Stimulated activated naive CD8-positive, alpha-beta T cell treated with anti-CD3 and anti-CD28 coated beads, Interleukin-15, amount 100 ng/mL, for 72 hours (primary cell): ENCODE results near the gene SLC34A1.

Source experiments
- ATAC-seq: fragments of 150-1000 bp; cut with Tn5 transposase; 2 replicates; pipeline ENCODE4 v1.10.0; 2021; ENCODE audit warnings: mild to moderate bottlenecking, moderate library complexity
- DNase-seq, 2 donors: peaks; one replicate each; pipeline ENCODE4 v3.0.0; 2021 to 2022
- H3K27ac Mint-ChIP-seq, 2 donors: one replicate each; pipeline ENCODE4 v1.8.0; 2022; ENCODE audit warnings: mild to moderate bottlenecking in 2 of 2, mixed read lengths in 2 of 2, moderate library complexity in 2 of 2
- H3K27me3 Mint-ChIP-seq: one replicate; pipeline ENCODE4 v1.8.0; 2022; ENCODE audit warnings: mixed read lengths
- H3K4me1 Mint-ChIP-seq: one replicate; pipeline ENCODE4 v1.8.0; 2022; ENCODE audit warnings: mild to moderate bottlenecking, mixed read lengths
- H3K4me3 Mint-ChIP-seq, 2 donors: one replicate each; pipeline ENCODE4 v1.8.0; 2022; ENCODE audit warnings: mild to moderate bottlenecking in 2 of 2, mixed read lengths in 2 of 2, moderate library complexity in 1 of 2
- H3K9me3 Mint-ChIP-seq, 2 donors: one replicate each; pipeline ENCODE4 v1.8.0; 2022; ENCODE audit warnings: mixed read lengths in 2 of 2

Gene SLC34A1

GRCh38 chr5:177425801-177426565, 41.7 kb downstream of the SLC34A1 start:
- Mint-ChIP-seq H3K9me3 (no peaks in the 10 kb centered on the region), H3K27me3 (no peaks in the 10 kb centered on the region), H3K4me3 (peak overlapping the region; percentile 81 to 93), H3K27ac (peak overlapping the region; percentile 97 to 98), H3K4me1 (peaks cover 47% of the 10 kb centered on the region)
- DNase-seq = peak; percentile 99 to 100
- ATAC-seq = peak; percentile 85

- ATAC-seq (peak; percentile 63), DNase-seq (peak; percentile 74 to 81)
- peaks cover 54% of the 10 kb centered on the region for H3K4me1 Mint-ChIP-seq
These were observed 42.5 kb downstream of the SLC34A1 start, which contains the start of gene GRK6 for GRCh38 chr5:177426566-177427210. GRK6 (plus strand) TSS chr5:177426676; CDS start chr5:177426846, 170 bp downstream.

GRCh38 chr5:177427211-177427822, 43.1 kb downstream of the SLC34A1 start:
- Mint-ChIP-seq H3K4me1 (peaks cover 61% of the 10 kb centered on the region), H3K27me3 (no peaks in the 10 kb centered on the region), H3K27ac (peak overlapping the region; percentile 94 to 95), H3K4me3 (peak overlapping the region; percentile 92 to 96), H3K9me3 (no peaks in the 10 kb centered on the region)
- ATAC-seq = peak; percentile 0
- DNase-seq = no peak

More at GRCh38 chr5:177426566-177427210, 42.5 kb downstream of the SLC34A1 start, which contains the start of gene GRK6:
- H3K27ac Mint-ChIP-seq = peak within 1 kb of the TSS; percentile 97 to 98
- no peaks in the 10 kb centered on the region for H3K27me3 Mint-ChIP-seq
- H3K9me3 Mint-ChIP-seq = no peaks in the 10 kb centered on the region
- H3K4me3 Mint-ChIP-seq = peak within 1 kb of the TSS; percentile 92 to 96

- peak overlapping the region; percentile 94 to 95 for H3K27ac Mint-ChIP-seq
- peak overlapping the region; percentile 92 to 96 for H3K4me3 Mint-ChIP-seq
- ATAC-seq (no peak), DNase-seq (peak; percentile 52 to 56)
- peaks cover 68% of the 10 kb centered on the region for H3K4me1 Mint-ChIP-seq
- no peaks in the 10 kb centered on the region for H3K27me3 Mint-ChIP-seq
- H3K9me3 Mint-ChIP-seq = no peaks in the 10 kb centered on the region
These were observed 43.8 kb downstream of the SLC34A1 start for GRCh38 chr5:177427919-177428573.

GRCh38 chr5:177428574-177429217, 44.5 kb downstream of the SLC34A1 start:
- Mint-ChIP-seq H3K4me3 (peak overlapping the region; percentile 92 to 96), H3K4me1 (peaks cover 75% of the 10 kb centered on the region), H3K27ac (peak overlapping the region; percentile 89), H3K27me3 (no peaks in the 10 kb centered on the region), H3K9me3 (no peaks in the 10 kb centered on the region)
- no peak for ATAC-seq
- no peak for DNase-seq

- ATAC-seq (peak; percentile 58), DNase-seq (peak; percentile 77 to 94)
- peak overlapping the region; percentile 89 for H3K27ac Mint-ChIP-seq
- H3K27me3 Mint-ChIP-seq = no peaks in the 10 kb centered on the region
- H3K4me1 Mint-ChIP-seq = peaks cover 82% of the 10 kb centered on the region
- H3K4me3 Mint-ChIP-seq = peak overlapping the region; percentile 92 to 96
- no peaks in the 10 kb centered on the region for H3K9me3 Mint-ChIP-seq
These were observed 45.2 kb downstream of the SLC34A1 start for GRCh38 chr5:177429248-177430040.

- Mint-ChIP-seq H3K4me3 (peak overlapping the region; percentile 92 to 96), H3K27ac (peak overlapping the region; percentile 31 to 61), H3K4me1 (peaks cover 85% of the 10 kb centered on the region), H3K27me3 (no peaks in the 10 kb centered on the region), H3K9me3 (no peaks in the 10 kb centered on the region)
- ATAC-seq (no peak), DNase-seq (no peak)
These were observed 46.1 kb downstream of the SLC34A1 start for GRCh38 chr5:177430140-177430951.

- H3K4me3 Mint-ChIP-seq = peak overlapping the region; percentile 92 to 96
- ATAC-seq = no peak
- H3K27ac Mint-ChIP-seq = peak overlapping the region; percentile 59 to 92
- DNase-seq = no peak
- peaks cover 84% of the 10 kb centered on the region for H3K4me1 Mint-ChIP-seq
- H3K9me3 Mint-ChIP-seq = no peaks in the 10 kb centered on the region
- H3K27me3 Mint-ChIP-seq = no peaks in the 10 kb centered on the region
These were observed 46.7 kb downstream of the SLC34A1 start for GRCh38 chr5:177430972-177431316.

- DNase-seq (peak; percentile 71 to 83), ATAC-seq (peak; percentile 63)
- peak overlapping the region; percentile 92 to 96 for H3K4me3 Mint-ChIP-seq
- no peaks in the 10 kb centered on the region for H3K9me3 Mint-ChIP-seq
- H3K27ac Mint-ChIP-seq = peak overlapping the region; percentile 59 to 97
- no peaks in the 10 kb centered on the region for H3K27me3 Mint-ChIP-seq
- H3K4me1 Mint-ChIP-seq = peaks cover 87% of the 10 kb centered on the region
These were observed 47.3 kb downstream of the SLC34A1 start for GRCh38 chr5:177431317-177432142.

- DNase-seq (no peak), ATAC-seq (no peak)
- H3K27ac Mint-ChIP-seq = peak overlapping the region; percentile 2 to 97
- H3K4me1 Mint-ChIP-seq = peaks cover 94% of the 10 kb centered on the region
- H3K9me3 Mint-ChIP-seq = no peaks in the 10 kb centered on the region
- H3K4me3 Mint-ChIP-seq = peak overlapping the region; percentile 92 to 96
- no peaks in the 10 kb centered on the region for H3K27me3 Mint-ChIP-seq
These were observed 48.1 kb downstream of the SLC34A1 start for GRCh38 chr5:177432143-177432838.

- Mint-ChIP-seq H3K27ac (peak overlapping the region in 1 of 2 donors; percentile 83), H3K4me3 (peak overlapping the region in 1 of 2 donors; percentile 51), H3K4me1 (peaks cover 94% of the 10 kb centered on the region), H3K9me3 (no peaks in the 10 kb centered on the region), H3K27me3 (no peaks in the 10 kb centered on the region)
- DNase-seq (no peak), ATAC-seq (no peak)
These were observed 48.8 kb downstream of the SLC34A1 start for GRCh38 chr5:177432839-177433657.
